ENCODE data around the gene IGDCC3.

DNA sequence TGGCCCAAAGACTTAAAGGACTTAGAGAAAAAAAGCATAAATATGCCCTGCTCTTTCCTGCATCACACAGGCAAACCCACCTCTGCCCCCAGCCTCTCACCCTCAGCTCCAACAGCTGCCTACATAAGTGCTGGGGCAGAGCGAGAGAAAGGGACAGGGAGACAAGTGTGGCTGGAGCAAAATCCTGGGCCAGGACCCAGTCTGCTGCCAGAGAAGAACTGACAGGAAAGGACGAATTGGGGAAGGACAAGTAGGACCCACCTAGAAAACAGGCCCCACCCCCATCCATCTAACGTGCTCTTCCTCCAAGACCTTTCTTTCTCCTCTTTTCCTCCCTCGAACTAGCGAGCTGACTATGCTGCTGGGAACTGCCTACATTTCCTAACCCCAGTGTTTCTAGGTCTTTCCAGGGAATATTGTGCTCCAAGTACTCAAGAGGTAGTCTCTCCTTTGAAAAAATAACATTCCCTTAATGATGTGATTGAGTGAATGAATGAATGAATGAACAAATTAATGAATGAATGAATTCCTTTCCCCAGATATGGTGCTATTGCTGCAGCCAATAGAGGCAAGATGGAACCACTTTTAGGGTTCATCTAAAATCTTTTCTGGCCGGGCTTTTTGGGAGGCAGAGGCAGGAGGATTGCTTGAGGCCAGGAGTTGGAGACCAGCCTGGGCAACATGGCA lies 26.5 kb upstream of the IGDCC3 start:
- no peak for TF ChIP-seq EZH2 (IDR thresholded peaks at IDR 0.05; ENCODE audit: insufficient read depth, poor library complexity, severe bottlenecking)
- no peak for TF ChIP-seq EZH2phosphoT487 (IDR thresholded peaks at IDR 0.05; ENCODE audit: insufficient read depth, low read depth)
